SK-N-DZ (cell line): ENCODE results near the gene ACSF2.
A peak's percentile ranks its signal among the peaks of the same experiment; 100 is the strongest.
"Not testable (repeated sequence)": the region's sequence is repeated elsewhere in the genome, so short reads cannot be mapped to it uniquely, and the experiment has no call there.

Source experiments
- DNase-seq: peaks from one replicate; pipeline ENCODE4 v3.0.0-alpha.2; 2015; ENCODE audit warnings: low spot score

The ACSF2 gene

DNA sequence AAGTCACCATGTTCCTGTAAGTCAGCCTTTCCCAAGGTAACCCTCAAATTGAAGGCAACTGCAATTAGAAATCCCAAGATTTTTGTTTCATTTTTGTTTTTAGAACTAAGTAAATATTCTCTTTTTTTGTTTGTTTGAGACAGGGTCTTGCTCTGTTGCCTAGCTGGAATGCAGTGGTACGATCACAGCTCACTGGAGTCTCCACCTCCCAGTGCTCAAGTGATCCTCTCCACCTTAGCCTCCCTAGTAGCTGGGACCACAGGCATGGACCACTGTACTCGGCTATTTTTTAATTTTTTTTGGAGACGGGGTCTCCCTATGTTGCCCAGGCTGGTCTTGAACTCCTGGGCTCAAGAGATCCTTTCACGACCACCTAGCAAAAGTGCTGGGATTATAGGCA, 18.1 kb upstream of the ACSF2 start:
- no peak for DNase-seq

DNA sequence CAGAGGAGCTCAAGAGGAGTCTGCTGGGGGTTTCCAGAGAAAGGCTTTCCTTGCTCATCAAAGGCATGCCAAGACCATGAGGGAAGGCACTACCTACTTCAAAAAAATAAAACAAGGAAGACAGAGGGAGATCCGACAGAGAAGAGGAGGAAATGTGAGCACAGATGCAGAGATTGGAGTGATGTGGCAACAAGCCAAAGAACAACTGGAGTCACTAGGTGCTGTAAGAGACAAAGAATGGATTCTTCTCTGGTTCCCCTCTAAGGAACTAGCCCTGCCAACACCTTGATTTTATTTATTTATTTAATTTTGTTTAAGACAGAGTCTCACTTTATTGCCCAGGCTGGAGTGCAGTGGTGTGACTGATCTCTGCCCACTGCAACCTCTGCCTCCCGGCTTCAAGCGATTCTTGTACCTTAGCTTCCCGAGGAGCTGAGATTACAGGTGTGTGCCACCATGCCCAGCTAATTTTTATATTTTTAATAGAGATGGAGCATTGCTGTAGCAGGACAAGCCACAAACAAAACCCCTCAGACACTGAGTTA, 13.8 kb upstream of the ACSF2 start:
- DNase-seq: no peak

DNA sequence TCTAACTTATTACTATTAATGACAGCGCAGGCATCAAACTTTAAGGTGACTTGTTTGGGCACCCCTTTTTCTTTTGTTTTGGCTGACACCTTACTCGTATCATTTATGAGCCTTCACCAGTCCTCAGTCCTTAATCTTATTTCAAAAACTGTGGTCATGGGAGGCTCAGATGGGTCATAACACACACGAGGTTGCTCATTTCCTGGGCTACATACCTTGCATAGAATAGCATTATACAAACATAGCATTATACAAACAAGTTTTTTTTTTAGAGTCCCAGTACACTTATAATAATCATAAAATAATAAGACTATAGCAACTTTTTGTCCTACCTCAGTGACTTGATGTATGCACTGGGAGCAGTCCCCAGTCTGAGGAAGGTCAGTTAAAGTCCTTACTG, 11.2 kb upstream of the ACSF2 start:
- no peak for DNase-seq

DNA sequence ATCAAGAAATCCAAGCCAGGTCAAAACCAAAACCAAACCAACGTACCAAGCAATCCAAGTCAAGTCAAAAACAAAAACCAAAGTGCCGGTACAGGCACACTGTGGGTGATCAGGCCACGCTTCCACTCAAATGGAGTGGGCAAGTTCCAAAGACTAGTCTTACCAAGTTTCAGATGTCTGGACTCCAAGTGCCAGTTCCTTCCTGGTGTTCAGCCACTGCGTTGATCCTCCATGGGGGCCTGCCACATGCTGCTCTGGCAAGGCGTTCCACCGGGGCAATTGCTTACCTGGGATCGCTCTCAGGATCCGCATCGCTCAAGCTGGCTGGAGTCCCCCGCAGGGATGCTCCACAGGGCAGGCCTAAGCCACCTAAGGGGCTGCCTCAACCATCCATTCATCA, 6.4 kb upstream of the ACSF2 start:
- not testable (repeated sequence) for DNase-seq

DNA sequence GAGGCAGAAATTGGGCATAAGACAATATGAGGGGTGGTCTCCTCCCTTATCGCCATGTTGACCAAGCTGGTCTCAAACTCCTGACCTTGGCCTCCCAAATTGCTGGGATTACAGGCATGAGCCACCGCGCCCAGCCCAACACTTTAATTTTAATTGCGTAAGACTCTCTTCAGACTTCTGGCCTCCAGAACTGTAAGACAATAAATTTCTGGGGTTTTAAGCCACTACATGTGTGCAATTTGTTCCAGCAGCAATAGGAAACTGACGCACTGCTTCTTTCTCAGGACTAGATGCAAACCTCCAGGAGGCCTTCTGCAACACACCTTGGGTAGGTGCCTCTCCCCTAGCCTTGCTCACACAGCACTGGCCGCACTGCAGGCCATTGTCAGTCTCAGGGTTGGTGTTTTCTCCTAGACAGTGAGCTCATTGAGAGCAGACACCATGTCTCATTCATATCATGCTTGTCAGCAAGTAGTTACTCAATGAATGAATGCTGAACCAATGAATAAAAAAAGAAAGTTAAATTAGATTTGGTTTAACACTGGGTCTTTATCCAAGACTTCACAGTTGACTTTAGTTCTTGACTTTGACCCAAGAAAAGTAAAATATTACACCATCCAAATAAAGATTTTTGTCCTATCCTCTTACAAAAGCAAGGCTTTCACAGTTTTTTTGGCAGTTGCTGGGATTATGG, 5.5 kb upstream of the ACSF2 start:
- DNase-seq: no peak

DNA sequence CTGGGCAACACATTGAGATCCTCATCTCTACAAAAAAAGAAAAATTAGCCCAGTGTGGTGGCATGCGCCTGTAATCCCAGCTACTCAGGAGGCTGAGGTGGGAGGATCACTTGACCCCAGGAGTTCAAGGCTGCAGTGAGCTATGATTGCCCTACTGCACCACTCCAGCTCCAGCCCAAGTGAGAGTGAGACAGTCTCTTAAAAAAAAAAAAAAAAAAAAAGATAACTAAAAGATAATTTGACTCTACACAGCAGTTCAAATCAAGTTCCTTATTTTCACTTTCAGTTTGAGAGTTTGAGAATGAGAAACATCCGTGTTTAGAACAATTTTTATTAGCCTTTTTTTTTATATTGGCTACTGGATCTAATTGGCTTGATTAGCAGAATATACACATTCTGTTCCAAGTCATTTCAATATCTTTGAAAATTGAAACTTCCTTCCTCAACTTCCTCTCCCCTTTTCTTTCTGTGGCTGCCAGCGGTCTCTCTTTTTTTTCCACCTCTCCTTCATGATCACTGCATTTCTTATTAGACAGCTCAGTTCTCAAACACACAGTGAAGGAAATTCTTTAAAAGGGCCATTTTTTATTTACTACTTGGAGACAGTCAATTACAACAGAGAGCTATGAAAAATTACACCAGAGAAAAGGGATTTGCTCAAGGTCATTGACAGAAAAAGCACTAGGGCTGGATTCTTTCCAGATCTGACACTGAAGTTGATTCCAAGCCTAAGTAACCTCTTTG, 4.5 kb upstream of the ACSF2 start:
- no peak for DNase-seq

DNA sequence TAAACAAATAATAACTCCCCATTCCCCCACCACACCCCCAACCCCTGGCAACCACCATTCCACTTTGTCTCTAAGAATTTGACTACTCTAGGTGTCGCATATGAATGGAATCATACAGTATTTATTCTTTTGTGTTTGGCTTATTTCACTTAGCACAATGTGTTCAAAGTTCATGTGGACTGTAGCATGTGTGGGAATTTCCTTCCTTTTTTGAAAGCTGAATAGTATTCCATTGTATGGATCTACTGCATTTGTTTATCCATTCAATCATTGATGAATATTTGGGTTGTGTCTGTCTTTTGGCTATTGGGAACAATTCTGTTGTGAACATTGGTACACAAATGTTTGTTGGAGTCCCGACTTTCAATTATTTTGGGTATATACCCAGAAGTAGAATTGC, 3.3 kb upstream of the ACSF2 start:
- DNase-seq: no peak

DNA sequence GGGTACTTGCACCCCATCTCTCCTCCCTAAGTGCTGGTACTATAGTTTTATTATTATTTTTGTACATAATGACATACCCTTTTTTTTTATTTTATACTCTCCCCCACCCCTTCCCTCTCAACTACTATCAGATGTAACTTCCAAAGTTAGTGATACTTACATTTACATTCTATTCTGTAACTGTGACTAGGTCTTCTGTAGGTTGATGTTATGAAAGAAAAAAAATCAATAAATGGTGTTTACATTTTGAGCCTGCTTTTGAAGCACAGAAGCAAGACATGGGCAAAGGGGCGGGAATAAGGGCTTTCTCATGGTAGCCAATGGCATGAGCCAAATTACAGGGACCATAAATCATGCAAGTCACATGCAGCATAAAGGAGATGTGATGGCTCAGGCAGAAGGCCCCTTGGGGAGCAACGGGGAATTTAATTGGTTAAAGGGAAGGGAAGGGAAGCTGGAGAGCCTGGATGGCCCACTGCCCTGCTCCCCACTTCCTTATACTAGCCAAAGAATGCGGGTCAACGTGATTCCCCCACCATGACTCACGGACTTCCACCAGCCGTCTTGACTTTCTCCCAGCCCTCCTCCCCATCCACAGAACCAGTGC, 2.4 kb upstream of the ACSF2 start:
- DNase-seq: peak; percentile 42

DNA sequence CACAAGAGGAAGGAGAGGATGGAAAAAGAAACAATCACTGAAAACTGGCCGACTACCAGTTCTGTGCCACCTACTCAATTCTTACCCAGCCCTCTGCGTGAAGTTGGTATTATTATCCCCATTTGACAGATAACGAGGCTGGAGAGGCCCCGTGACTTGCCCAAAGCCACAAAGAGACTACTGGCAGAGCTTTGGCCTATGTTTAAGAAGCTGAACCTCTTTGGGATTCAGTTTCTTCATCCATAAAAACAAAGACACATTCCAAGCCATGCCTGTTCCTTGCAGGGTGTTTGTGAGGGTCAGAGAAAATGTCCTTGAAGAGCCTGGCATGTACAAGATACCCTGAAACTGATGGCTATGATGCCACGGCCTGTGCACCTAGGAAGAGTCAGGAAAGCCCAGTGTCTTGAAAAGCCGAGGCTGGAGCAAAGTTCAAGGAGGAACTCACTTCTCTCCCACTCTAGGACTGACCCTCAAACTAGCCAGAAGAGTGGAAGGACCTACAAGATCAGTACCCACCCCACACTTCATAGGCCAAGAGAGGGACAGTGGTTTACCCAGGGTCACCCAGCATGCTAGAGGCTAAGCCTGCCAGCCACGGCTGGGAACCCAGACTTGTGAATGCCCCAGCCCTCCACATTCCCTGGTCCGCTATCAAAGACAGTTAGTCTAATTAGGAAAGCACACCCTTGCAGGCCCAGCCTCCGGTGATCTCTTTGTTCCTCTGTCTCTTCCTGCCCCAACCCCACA, 1.6 kb upstream of the ACSF2 start:
- no peak for DNase-seq

DNA sequence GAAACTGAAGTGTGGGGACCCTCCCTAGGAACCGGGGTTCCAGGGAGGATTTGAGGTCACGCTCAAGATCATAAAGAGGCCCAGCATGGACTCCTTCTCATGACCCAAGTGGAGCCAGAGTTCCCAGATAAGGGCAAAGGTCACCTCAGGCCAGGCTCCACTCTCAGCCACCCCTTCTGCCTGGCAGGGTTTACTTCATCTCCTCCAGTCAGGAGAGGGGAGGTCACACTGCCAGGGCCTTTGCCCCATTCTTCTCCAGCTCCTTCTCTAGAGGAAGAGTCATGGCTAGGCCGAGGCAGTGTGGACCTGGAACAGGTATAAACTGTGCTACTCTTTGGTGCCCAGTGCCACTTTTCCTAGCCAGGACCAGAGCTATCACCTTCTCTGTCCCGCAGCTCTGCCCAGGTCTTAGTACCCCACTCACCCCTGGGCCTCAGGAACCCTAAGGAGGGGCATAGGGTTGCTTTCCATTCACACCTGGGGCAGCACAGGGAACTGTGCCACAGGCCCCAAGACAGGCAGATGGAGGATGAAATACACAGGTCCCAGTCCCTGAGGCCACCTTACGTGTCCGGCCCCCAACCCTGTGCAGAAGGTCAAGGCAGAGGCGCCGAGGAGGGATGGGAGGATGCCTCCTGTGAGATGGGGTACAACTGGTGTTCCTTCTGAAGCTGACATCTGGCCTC, 879 bp upstream of the ACSF2 start:
- DNase-seq: no peak

DNA sequence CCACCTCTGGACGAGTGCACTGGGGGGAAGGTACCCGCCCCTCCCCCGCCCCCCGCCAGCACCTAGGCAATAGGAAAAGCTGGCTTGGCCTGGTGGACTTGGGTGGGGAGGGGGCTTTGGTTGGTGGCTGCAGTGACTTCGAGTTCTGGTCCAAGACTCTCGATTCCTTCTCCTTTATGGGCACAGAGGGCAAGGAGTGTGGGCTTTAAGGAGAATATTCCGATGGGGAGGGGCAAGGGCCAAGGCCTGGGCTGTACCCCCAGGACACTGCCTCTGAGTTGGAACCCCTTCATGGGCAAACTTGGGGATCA, 409 bp downstream of the ACSF2 start:
- DNase-seq: no peak

DNA sequence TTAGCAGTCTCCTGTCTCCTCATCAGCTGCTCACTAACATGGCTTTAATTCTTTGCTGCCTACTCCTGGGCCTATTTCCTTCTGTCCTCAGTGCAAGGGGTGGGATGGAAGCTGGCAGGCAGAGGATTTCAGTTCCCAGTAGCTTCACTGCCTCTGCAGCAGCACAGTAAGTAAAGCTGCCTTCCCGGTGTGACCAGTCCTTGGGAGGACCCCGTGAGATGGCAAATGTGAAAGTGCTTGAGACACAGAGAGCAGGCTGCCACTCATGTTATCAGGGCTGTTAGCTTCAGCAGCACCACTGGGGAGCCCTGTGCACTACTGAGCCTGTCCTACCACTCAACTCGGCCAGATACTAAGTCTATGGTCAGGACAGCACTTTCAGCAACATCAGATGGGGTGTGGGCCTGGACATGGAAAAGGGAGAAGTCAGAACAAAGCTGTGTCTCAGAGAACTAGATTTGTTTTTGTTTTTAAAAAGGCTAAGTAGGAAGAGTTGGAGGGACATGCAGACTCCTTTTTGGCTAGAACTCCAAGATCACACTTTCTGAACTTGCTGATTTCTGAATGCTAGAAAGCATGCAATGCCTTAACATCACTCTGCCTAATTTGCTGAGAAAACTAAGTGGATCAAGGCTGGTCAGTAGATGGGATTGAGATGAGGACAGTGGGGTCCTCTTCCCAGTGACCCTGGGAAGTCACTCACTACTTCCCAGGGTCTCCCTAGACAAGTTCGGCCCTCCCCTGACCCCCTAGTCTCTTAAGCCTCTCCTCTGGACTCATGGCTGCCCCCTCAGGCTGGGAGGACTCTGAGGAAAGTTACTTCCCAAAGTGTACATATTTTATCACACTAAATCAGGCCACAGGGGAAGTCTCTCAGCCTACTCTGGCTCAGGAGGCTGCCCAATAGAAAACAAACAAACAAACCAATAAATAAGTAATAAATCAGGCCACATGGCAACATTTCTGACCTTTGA, 1.1 kb downstream of the ACSF2 start:
- DNase-seq: peak; percentile 71

DNA sequence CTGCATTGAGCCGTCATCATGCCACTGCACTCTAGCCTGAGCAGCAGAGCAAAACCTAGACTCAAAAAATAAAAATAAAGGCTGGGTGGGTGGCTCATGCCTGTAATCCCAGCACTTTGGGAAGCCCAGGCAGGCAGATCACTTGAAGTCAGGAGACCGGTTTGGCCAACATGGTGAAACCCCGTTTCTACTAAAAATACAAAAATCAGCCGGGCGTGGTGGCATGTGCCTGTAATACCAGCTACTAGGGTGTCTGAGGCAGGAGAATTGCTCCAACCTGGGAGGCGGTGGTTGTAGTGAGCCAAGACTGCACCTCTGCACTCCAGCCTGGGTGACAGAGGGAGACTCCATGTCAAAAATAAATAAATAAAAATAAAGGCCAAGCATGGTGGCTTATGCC, 2.1 kb downstream of the ACSF2 start:
- DNase-seq: not testable (repeated sequence)

DNA sequence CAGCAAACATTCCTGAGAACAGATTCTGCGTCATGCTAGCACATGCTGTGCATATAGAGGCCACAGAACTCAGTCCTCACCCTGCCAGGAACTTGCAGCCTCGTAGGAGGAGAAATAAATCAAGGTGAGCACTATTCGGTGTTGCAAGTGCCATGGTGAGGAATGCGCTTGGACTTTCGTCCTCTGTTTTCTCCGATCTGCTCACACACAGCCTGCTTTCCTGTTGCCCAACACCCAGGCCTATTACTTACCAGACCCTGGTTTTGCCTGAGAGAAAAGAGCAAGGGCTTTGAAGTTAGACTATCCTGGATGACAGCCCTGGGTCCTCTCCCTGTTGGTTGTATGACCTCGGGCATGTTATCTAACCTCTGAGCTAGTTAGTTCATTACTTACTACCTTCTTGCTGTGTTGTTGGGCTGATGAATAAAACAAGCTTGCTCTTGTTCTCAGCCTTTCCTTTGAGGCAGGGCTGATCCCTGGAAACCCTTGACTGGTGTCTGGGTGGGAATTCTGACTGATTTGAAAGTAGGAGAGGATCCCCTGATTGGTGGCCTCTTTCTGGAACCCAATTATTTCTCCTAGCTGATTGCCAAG, 2.9 kb downstream of the ACSF2 start:
- DNase-seq: no peak

DNA sequence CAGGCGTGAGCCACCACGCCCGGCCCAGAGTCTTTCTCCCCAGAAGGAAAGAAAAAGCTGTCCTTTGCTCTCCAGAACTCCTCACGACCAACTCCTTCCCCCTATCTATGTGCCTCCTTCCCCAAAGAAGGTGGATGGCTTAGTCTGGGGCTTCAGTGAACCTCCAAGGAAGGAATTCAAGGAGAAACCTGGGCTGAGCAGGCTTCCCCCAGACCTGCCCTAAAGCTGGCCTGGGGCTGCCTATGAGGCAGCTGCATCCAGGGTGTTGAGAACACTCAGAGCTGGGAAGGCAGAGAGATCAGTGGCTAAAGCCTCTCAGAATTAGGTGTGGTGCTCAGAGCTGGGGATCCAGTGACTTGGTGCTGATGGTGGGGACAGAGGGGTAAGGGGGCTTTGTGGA, 3.8 kb downstream of the ACSF2 start:
- DNase-seq: no peak

DNA sequence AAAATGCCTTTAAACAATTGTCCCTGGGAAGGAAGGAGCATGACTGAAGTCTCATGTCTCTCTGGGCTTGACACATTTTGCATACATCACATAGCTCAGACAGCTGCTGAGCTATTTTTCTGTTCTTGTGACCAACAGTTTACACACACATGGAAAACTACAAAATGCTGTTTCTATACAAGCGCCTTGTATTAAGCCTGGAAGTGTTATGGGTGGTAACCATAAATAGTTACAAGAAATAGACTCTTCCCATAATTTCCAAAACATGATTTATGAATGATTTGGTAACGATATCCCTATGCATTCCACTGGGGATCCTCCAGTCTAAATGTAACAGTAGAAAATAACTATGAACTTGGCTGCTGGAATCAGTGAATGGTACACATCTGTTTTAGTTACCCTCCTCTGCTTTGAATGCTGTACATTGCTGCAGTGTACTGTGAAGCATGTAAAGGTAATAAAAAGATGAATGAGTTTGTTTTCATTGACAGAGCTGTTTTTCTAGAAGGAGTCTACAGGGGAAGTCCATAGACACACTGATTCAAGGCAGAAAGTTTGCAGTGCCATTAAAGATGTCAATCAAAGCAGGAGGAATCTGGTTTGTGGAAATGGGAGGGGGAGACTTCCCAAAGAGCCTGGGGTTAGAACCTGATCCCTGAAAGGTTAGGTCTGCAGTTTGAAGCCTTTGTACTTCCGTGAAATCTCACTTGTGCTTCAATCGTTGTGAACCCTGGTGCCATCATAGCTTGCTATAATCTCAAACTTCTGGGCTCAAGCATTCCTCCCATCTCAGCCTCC, 5.0 kb downstream of the ACSF2 start:
- no peak for DNase-seq

DNA sequence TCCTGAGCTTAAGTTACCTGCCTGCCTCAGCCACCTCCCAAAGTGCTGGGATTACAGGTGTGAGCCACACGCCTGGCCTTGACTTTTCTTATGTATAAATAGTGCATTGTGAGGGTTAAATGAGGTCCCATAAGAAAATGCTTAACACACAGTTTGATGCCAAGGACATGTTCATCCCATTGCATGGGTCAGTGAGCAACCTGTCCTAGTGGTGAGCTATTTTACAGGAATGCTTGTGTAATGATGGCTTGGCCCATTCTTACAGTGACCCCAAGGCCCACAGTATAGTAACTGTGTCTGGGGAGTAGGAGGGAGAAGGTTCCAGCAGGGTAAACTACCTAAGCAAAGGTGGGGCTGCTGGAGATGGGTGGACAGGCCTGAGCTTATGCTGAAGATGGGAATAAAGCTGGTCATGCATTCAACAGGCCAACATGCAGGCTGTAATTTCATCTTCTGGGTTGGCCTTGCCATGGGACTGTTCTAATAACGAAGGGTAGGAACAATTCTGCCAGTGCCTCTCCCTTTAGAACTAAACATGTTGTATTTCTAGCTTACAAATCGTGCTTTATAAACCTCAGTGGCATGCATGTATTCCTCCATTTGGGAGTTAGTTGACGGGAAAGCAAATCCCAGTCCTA, 6.2 kb downstream of the ACSF2 start:
- no peak for DNase-seq

DNA sequence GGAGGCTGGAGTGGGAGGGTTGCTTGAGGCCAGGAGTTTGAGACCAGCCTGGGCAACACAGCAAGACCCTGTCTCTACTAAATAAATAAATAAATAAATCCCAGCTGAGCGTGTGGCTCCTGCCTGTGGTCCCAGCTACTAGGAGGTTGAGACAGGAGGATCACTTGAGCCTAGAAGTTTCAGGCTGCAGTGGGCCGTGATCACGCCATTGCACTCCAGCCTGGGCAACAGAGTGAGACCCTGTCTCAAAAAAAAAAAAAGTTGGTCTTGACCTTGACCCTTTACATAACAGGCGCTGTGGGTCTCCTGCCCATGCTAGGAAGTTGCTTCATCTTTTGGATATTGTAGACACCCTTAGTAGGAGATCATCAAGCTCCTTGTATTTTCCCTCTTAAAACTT, 11.4 kb downstream of the ACSF2 start:
- no peak for DNase-seq

DNA sequence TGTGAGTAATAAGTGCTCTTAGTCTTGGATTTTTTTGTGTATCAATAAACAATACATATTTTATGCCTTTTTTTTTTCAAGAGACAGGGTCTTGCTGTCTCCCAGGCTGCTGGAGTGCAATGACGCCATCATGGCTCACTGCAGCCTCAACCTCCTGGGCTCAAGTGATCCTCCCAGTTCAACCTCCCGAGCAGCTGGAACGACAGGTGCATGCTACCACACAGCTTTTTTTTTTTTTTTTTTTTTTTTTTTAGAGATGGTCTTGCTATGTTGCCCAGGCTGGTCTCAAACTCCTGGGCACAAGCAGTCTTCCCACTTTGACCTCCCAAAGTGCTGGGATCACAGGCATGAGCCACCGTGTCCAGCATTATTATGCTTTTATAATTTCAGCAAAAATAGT, 13.0 kb downstream of the ACSF2 start:
- no peak for DNase-seq
